Loucy (cell line): Measurements from ENCODE around the gene TJP2.

Experiments
- H2AFZ ChIP-seq: fragments of 200-600 bp; sonication (generic); 2 replicates; pipeline ENCODE4 v1.6.0; 2016; ENCODE audit warnings: antibody characterized with exemption, mild to moderate bottlenecking, low read length, moderate library complexity
- H3F3A ChIP-seq: fragments of 200-600 bp; 2 replicates; pipeline ENCODE4 v1.6.0; 2016; ENCODE audit warnings: antibody characterized with exemption, low read depth, mild to moderate bottlenecking
- H3K27me3 ChIP-seq: fragments of 200-600 bp; sonication (generic); 2 replicates; pipeline ENCODE4 v1.6.1; 2014; ENCODE audit warnings: low read length, mild to moderate bottlenecking; ENCODE audit not compliant: insufficient read depth, poor library complexity, severe bottlenecking
- H3K36me3 ChIP-seq: fragments of 200-600 bp; sonication (generic); 2 replicates; pipeline ENCODE4 v1.6.1; 2016; ENCODE audit warnings: low read length; ENCODE audit not compliant: insufficient read depth
- H3K4me1 ChIP-seq: fragments of 200-600 bp; sonication (generic); 2 replicates; pipeline ENCODE4 v1.5.1; 2014; ENCODE audit warnings: low read length, mild to moderate bottlenecking; ENCODE audit not compliant: insufficient read depth, poor library complexity, severe bottlenecking
- H3K4me2 ChIP-seq: fragments of 200-600 bp; sonication (generic); 2 replicates; pipeline ENCODE4 v1.6.0; 2014; ENCODE audit warnings: antibody characterized with exemption, low read length, low read depth, mild to moderate bottlenecking; ENCODE audit not compliant: poor library complexity, severe bottlenecking
- H3K4me3 ChIP-seq: fragments of 200-600 bp; sonication (generic); 2 replicates; pipeline ENCODE4 v1.5.1; 2014; ENCODE audit warnings: low read length, mild to moderate bottlenecking, mixed read lengths; ENCODE audit not compliant: poor library complexity, severe bottlenecking
- H3K79me2 ChIP-seq: fragments of 200-600 bp; sonication (generic); 2 replicates; pipeline ENCODE4 v1.6.1; 2014; ENCODE audit warnings: low read length; ENCODE audit not compliant: insufficient read depth
- H3K9ac ChIP-seq: fragments of 200-600 bp; sonication (generic); 2 replicates; pipeline ENCODE4 v1.6.0; 2014; ENCODE audit warnings: mild to moderate bottlenecking, low read depth, low read length, moderate library complexity; ENCODE audit not compliant: poor library complexity, severe bottlenecking
- H3K9me2 ChIP-seq: fragments of 200-600 bp; sonication (generic); replicated peaks from 2 replicates; pipeline ENCODE4 v1.6.1; 2016; ENCODE audit warnings: low read depth, low read length, mixed read lengths
- H3K9me3 ChIP-seq: fragments of 200-600 bp; sonication (generic); 2 replicates; pipeline ENCODE4 v1.6.1; 2014; ENCODE audit warnings: mild to moderate bottlenecking, antibody characterized with exemption, low read length, low read depth; ENCODE audit not compliant: insufficient read depth
- H4K20me1 ChIP-seq: fragments of 200-600 bp; sonication (generic); 2 replicates; pipeline ENCODE4 v1.6.0; 2014; ENCODE audit warnings: antibody characterized with exemption, low read length, mild to moderate bottlenecking; ENCODE audit not compliant: insufficient read depth, poor library complexity, severe bottlenecking
- EZH2phosphoT487 ChIP-seq: fragments of 200-600 bp; IDR thresholded peaks from 2 replicates; pipeline ENCODE4 v1.6.1; 2018; ENCODE audit warnings: antibody characterized with exemption, mild to moderate bottlenecking, moderate library complexity, borderline replicate concordance
- TF ChIP-seq, protein P1 (sequence below): fragments of 200-600 bp; sonication (generic); conservative IDR thresholded peaks from 2 replicates; pipeline ENCODE4 v1.5.1; 2014; ENCODE audit warnings: mild to moderate bottlenecking, antibody characterized with exemption, low read length

TJP2 gene

GRCh38 chr9:69188975-69189374 lies 14.9 kb downstream of the TJP2 start:
- Histone ChIP-seq H3K9me3 (no peaks in the 10 kb centered on the region), H3K4me3 (no peak overlapping the region), H3K4me2 (peak overlapping the region; percentile 3), H3K27me3 (no peaks in the 10 kb centered on the region), H4K20me1 (peaks cover 7% of the 10 kb centered on the region), H3K9me2 (no peaks in the 10 kb centered on the region), H3F3A (no peaks in the 10 kb centered on the region), H3K79me2 (peaks cover 94% of the 10 kb centered on the region), H3K4me1 (peaks cover 53% of the 10 kb centered on the region), H2AFZ (no peak overlapping the region), H3K9ac (no peak overlapping the region), H3K36me3 (no peaks in the 10 kb centered on the region)
- TF ChIP-seq EZH2phosphoT487: no peak
- TF ChIP-seq, protein P1, sequence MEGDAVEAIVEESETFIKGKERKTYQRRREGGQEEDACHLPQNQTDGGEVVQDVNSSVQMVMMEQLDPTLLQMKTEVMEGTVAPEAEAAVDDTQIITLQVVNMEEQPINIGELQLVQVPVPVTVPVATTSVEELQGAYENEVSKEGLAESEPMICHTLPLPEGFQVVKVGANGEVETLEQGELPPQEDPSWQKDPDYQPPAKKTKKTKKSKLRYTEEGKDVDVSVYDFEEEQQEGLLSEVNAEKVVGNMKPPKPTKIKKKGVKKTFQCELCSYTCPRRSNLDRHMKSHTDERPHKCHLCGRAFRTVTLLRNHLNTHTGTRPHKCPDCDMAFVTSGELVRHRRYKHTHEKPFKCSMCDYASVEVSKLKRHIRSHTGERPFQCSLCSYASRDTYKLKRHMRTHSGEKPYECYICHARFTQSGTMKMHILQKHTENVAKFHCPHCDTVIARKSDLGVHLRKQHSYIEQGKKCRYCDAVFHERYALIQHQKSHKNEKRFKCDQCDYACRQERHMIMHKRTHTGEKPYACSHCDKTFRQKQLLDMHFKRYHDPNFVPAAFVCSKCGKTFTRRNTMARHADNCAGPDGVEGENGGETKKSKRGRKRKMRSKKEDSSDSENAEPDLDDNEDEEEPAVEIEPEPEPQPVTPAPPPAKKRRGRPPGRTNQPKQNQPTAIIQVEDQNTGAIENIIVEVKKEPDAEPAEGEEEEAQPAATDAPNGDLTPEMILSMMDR: no peak

- TF ChIP-seq, protein P1: no peak
- no peak for TF ChIP-seq EZH2phosphoT487
- Histone ChIP-seq H3K4me3 (peak overlapping the region; percentile 57), H3K36me3 (no peaks in the 10 kb centered on the region), H4K20me1 (peaks cover 13% of the 10 kb centered on the region), H3K9me3 (no peaks in the 10 kb centered on the region), H3K9ac (peak overlapping the region; percentile 35), H2AFZ (no peak overlapping the region), H3K27me3 (no peaks in the 10 kb centered on the region), H3K79me2 (peaks cover 93% of the 10 kb centered on the region), H3K9me2 (no peaks in the 10 kb centered on the region), H3F3A (no peaks in the 10 kb centered on the region), H3K4me1 (peaks cover 53% of the 10 kb centered on the region), H3K4me2 (peak overlapping the region; percentile 76)
These were observed 16.2 kb downstream of the TJP2 start for GRCh38 chr9:69190086-69190862.

- no peaks in the 10 kb centered on the region for H3K9me2 ChIP-seq
- H3K4me1 ChIP-seq: peaks cover 53% of the 10 kb centered on the region
- no peak overlapping the region for H2AFZ ChIP-seq
- no peaks in the 10 kb centered on the region for H3K9me3 ChIP-seq
- no peaks in the 10 kb centered on the region for H3K36me3 ChIP-seq
- H3F3A ChIP-seq: no peaks in the 10 kb centered on the region
- peaks cover 93% of the 10 kb centered on the region for H3K79me2 ChIP-seq
- peak overlapping the region; percentile 57 for H3K4me3 ChIP-seq
- peak overlapping the region; percentile 35 for H3K9ac ChIP-seq
- H3K27me3 ChIP-seq: no peaks in the 10 kb centered on the region
- peaks cover 13% of the 10 kb centered on the region for H4K20me1 ChIP-seq
- no peak for TF ChIP-seq EZH2phosphoT487
- TF ChIP-seq, protein P1: no peak
- H3K4me2 ChIP-seq: peak overlapping the region; percentile 76
These were observed 16.7 kb downstream of the TJP2 start for GRCh38 chr9:69190863-69191181.
